GM19193 (cell line): ENCODE data around the gene CCDC190.

Experiments used
- POLR2A ChIP-seq: IDR thresholded peaks from 4 replicates; pipeline ENCODE4 v1.6.1; 2011; ENCODE audit not compliant: insufficient read depth, insufficient read length; ENCODE audit errors: extremely low read depth

The CCDC190 gene

DNA sequence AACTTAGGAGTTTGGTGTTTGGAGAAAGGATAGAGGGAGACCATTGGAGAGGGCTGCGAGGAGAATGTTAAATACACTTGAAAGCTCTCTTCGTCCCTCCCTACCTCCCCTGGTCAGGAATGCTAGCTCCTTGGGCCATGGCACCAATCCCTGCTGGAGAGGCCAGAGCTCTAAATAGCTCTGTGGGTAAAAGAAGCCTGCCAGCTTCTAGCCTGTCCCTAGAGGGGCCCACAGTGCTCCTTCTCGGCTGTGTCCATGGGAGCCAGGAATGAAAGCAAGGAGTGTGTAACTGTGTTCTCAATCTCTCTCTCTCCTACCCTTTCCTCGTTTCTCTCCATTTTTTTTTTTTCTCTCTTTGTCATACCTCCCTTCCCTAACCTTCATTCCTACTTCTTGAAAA lies at the start of gene CCDC190:
Gene CCDC190 (minus strand): TSS at position 75 of the 400 bp plus-strand sequence. CDS start 1,529 bp downstream, outside the sequence.
- TF ChIP-seq POLR2A, result no peak

GRCh38 chr1:162910161-162910560 lies 49.2 kb upstream of the CCDC190 start:
- no peak for TF ChIP-seq POLR2A

GRCh38 chr1:162908780-162909179 lies 47.8 kb upstream of the CCDC190 start:
- TF ChIP-seq POLR2A, result no peak

- no peak for TF ChIP-seq POLR2A
Measured at GRCh38 chr1:162908236-162908635, 47.3 kb upstream of the CCDC190 start.

GRCh38 chr1:162906485-162906884 lies 45.5 kb upstream of the CCDC190 start:
- TF ChIP-seq POLR2A, result no peak

DNA sequence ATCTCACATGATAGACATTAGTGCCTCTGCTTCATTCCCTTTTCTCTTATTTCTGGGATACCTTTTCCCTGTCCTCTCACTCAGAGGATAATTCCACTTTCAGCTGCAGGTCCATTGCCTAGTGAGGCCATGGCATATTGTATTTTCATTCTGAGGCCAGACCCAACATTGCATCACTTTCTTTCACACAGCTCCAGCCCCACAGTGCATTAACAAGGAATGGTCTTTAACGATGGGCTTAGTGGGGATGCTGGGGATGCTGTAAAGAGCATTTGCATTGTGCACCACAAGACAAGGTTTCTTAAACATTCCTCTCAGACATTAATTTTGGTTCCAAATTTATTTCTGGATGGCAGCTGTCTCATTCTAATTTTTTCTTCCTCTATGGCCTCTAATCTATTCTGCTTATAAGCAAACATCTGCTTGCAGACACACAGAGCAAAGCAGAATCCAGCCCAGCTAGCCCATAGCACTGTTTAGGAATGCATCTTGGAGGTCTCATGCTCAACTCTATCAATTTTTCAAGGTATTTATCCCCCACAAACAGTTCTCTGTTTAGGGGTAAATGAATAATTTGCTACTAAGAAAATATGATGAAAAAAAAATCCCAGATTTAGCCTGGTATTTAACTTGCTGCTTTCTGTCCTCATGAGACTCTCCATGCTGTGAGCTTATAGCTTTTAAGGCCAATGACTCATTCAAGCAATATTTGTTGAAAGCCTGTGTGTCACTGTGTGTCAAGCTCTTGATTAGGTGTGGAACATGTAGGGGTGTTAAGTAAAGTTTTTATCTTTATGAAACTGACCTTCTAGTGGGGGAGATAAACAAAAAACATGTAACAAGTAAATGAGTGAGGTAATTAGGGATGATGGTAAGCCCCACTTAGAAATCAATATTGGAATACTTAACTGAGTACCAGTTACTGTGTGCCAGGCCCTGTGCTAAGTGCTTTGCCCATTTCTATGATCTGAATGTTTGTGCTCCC lies 44.5 kb upstream of the CCDC190 start:
- no peak for TF ChIP-seq POLR2A

DNA sequence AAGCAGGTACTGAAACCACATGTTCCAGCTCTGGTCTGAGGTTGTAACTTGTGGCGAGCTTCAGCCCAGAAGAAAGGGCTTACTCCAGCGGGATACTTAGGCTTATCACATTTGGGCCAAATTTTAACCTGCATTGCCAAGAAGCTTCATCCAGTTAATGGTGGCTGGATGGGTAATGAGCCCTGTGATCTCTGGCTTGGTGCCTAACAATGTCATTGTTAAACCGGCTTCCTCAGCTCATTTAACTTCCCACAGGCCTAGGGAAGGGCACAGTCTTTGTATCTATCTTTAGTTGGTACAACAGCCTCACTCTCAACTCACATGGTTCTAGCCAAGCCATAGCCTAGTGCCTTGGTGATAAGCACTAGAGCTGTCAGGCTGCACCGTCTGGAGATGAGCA lies 43.6 kb upstream of the CCDC190 start:
- TF ChIP-seq POLR2A, result no peak

- TF ChIP-seq POLR2A, result no peak
Measured at GRCh38 chr1:162904023-162904422, 43.0 kb upstream of the CCDC190 start.

GRCh38 chr1:162903246-162903645 lies 42.3 kb upstream of the CCDC190 start:
- TF ChIP-seq POLR2A, result no peak

- TF ChIP-seq POLR2A, result no peak
Measured at GRCh38 chr1:162902416-162902815, 41.4 kb upstream of the CCDC190 start.

GRCh38 chr1:162901243-162901642 lies 40.3 kb upstream of the CCDC190 start:
- TF ChIP-seq POLR2A, result no peak

GRCh38 chr1:162899422-162900146 lies 38.6 kb upstream of the CCDC190 start:
- no peak for TF ChIP-seq POLR2A

DNA sequence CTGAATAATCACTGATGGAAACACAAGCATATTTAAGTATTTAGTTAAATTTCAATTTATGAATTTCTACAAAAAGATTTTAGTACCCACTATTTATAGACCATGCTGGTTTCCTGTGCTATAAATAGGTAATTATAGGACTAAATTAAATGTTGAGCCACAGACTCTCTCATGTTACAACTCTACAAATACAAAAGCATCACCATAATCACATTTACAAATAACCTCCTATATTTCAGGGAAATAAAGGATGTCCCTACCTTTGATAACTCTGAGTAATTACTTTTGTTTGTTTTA lies 32.6 kb upstream of the CCDC190 start:
- TF ChIP-seq POLR2A, result no peak

- no peak for TF ChIP-seq POLR2A
Measured at GRCh38 chr1:162892906-162893611, 32.1 kb upstream of the CCDC190 start.

DNA sequence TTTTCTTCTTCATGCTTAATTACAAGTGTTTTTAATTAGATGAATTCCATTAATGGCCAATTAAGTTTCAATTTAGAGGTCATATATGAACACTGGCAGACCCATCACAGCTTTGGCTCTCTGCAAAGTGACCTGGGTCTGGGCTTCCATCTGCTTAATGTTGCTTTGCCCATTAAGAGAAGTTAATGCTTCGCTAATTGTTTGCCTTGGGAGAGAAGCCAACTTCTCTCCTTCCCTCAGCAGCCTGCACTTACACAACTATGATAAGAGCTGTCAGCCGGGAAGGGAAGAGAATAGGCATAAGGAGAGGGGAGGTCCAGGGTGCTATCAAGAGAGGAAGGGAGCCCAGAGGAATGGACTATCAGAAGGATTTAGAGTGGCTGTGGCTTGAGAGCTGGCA lies 29.0 kb upstream of the CCDC190 start:
- no peak for TF ChIP-seq POLR2A

- no peak for TF ChIP-seq POLR2A
Measured at GRCh38 chr1:162886705-162887104, 25.7 kb upstream of the CCDC190 start.

- TF ChIP-seq POLR2A, result no peak
Measured at GRCh38 chr1:162885265-162885664, 24.3 kb upstream of the CCDC190 start.
